Tibial artery (tissue), 4 donors: Measurements from ENCODE around the gene TIGD4.
"Not testable (repeated sequence)": the region's sequence is repeated elsewhere in the genome, so short reads cannot be mapped to it uniquely, and the experiment has no call there.

Experiments
- DNase-seq, 2 donors: peaks; one replicate each; pipeline ENCODE4 v3.0.0-alpha.2; 2019
- H3K27ac ChIP-seq, 2 donors: fragments of 200-600 bp; sonication (generic) in 1 of 2; 1 replicate in 1 of 2; 2 replicates in 1 of 2; pipeline ENCODE4 v1.5.1; 2018 to 2019; ENCODE audit warnings: mild to moderate bottlenecking in 1 of 2
- H3K27me3 ChIP-seq, 2 donors: fragments of 200-600 bp; sonication (generic) in 1 of 2; one replicate each; pipeline versions ENCODE4 v1.5.1 to v1.6.0; 2016 to 2019
- H3K36me3 ChIP-seq, 3 donors: fragments of 200-600 bp; sonication (generic) in 2 of 3; one replicate each; pipeline ENCODE4 v1.5.1; 2016 to 2019; ENCODE audit warnings: mild to moderate bottlenecking in 2 of 3
- H3K4me1 ChIP-seq, 4 donors: fragments of 200-600 bp; sonication (generic) in 2 of 4; 1 replicate in 3 of 4; 2 replicates in 1 of 4; pipeline ENCODE4 v1.5.1; 2016 to 2019
- H3K4me3 ChIP-seq, 2 donors: fragments of 200-600 bp; sonication (generic) in 1 of 2; 1 replicate in 1 of 2; 2 replicates in 1 of 2; pipeline ENCODE4 v1.5.1; 2018 to 2019; ENCODE audit warnings: mild to moderate bottlenecking in 2 of 2
- H3K9me3 ChIP-seq, 3 donors: fragments of 200-600 bp; sonication (generic) in 1 of 3; one replicate each; pipeline ENCODE4 v1.5.1; 2016 to 2019
- intact Hi-C: fragments of 100-400 bp; cut with DNase I; formaldehyde crosslinking; loops from one replicate; pipeline ENCODE4 v1.15.0; 2023; ENCODE audit warnings: low total_unique reads
- TF ChIP-seq, protein P1 (sequence below), 2 experiments: fragments of 200-600 bp in 1 of 2; fragments of 450-650 bp in 1 of 2; IDR thresholded peaks; one replicate each; pipeline ENCODE4 v1.5.1; 2017 to 2019; ENCODE audit warnings: antibody characterized with exemption in 2 of 2, mild to moderate bottlenecking in 1 of 2, moderate library complexity in 1 of 2

The TIGD4 gene

DNA sequence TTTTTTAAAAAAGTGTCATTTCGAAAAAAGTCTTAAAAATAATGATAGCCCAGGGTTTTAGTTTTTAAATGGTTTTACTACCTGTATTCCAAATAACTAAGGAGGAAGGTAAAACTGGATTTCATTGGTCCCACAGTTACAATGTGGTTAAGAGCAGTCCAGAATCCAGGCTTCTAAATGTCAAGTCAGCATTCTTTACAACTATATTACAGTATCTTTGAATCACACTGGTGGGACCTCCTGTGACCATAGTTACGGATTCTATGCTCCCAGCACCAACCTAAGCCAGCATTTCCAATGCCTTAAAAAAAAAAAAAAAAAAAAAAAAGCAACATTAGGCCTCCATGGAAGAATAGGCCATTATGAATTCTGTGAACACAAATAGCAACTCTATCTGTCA, 6.2 kb downstream of the TIGD4 start:
- Histone ChIP-seq H3K9me3 (no peaks in the 10 kb centered on the region), H3K4me1 (peaks cover 0 to 4% (median 0%) of the 10 kb centered on the region in 4 donors), H3K27me3 (no peaks in the 10 kb centered on the region), H3K36me3 (no peaks in the 10 kb centered on the region), H3K4me3 (no peak overlapping the region), H3K27ac (no peak overlapping the region)
- DNase-seq, result no peak
- TF ChIP-seq, protein P1, sequence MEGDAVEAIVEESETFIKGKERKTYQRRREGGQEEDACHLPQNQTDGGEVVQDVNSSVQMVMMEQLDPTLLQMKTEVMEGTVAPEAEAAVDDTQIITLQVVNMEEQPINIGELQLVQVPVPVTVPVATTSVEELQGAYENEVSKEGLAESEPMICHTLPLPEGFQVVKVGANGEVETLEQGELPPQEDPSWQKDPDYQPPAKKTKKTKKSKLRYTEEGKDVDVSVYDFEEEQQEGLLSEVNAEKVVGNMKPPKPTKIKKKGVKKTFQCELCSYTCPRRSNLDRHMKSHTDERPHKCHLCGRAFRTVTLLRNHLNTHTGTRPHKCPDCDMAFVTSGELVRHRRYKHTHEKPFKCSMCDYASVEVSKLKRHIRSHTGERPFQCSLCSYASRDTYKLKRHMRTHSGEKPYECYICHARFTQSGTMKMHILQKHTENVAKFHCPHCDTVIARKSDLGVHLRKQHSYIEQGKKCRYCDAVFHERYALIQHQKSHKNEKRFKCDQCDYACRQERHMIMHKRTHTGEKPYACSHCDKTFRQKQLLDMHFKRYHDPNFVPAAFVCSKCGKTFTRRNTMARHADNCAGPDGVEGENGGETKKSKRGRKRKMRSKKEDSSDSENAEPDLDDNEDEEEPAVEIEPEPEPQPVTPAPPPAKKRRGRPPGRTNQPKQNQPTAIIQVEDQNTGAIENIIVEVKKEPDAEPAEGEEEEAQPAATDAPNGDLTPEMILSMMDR (IDR thresholded peaks at IDR 0.05), result no peak
- intact Hi-C loops, result no loop called here

- intact Hi-C loops, result no loop called here
- DNase-seq, result no peak
- Histone ChIP-seq H3K27ac (no peak overlapping the region), H3K27me3 (no peaks in the 10 kb centered on the region), H3K36me3 (no peaks in the 10 kb centered on the region), H3K9me3 (no peaks in the 10 kb centered on the region), H3K4me3 (no peak overlapping the region), H3K4me1 (no peaks in the 10 kb centered on the region)
- TF ChIP-seq, protein P1 (IDR thresholded peaks at IDR 0.05), result no peak
Observed at GRCh38 chr4:152771741-152772533, 7.6 kb downstream of the TIGD4 start.

GRCh38 chr4:152765069-152765737, 14.3 kb downstream of the TIGD4 start:
- H3K27me3 ChIP-seq, intact Hi-C loops, H3K4me1 ChIP-seq, H3K27ac ChIP-seq, H3K36me3 ChIP-seq, H3K9me3 ChIP-seq, H3K4me3 ChIP-seq, DNase-seq: not testable (repeated sequence)

- H3K27me3 ChIP-seq, result no peaks in the 10 kb centered on the region
- H3K36me3 ChIP-seq, result no peaks in the 10 kb centered on the region
- intact Hi-C loops, result no loop called here
- TF ChIP-seq, protein P1 (IDR thresholded peaks at IDR 0.05), result no peak
- no peak for DNase-seq
- no peak overlapping the region for H3K27ac ChIP-seq
- H3K4me3 ChIP-seq, result no peak overlapping the region
- H3K9me3 ChIP-seq, result no peaks in the 10 kb centered on the region
- H3K4me1 ChIP-seq, result no peaks in the 10 kb centered on the region
Observed at GRCh38 chr4:152763796-152764195, 15.7 kb downstream of the TIGD4 start.

- TF ChIP-seq, protein P1 (IDR thresholded peaks at IDR 0.05), result no peak
Observed at GRCh38 chr4:152748619-152749018, 30.9 kb downstream of the TIGD4 start.

DNA sequence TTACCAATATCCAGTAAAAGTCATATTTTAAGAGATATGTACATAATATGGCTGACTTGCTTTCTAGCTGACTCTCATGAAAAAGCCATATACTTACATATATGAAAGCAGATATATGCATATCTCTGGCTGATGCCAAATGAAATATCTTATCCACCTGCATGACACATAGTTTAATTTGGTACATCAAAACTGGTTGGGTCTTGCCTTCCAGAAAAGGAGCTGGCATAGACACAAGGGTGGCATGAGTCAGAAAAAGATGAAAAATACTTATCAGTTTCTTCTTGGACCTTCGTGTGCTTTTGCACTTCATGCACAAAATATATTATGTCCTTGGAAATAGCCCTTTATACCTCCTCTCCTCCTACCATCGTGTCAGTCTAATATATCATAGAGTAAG, 32.1 kb downstream of the TIGD4 start:
- DNase-seq, result no peak
- H3K4me1 ChIP-seq, result no peaks in the 10 kb centered on the region
- H3K36me3 ChIP-seq, result no peaks in the 10 kb centered on the region
- no peaks in the 10 kb centered on the region for H3K27me3 ChIP-seq
- TF ChIP-seq, protein P1 (IDR thresholded peaks at IDR 0.05), result no peak
- H3K4me3 ChIP-seq, result no peak overlapping the region
- no peak overlapping the region for H3K27ac ChIP-seq
- H3K9me3 ChIP-seq, result no peaks in the 10 kb centered on the region
- intact Hi-C loops, result no loop called here

More at GRCh38 chr4:152748619-152749018, 30.9 kb downstream of the TIGD4 start:
- H3K36me3 ChIP-seq, result no peaks in the 10 kb centered on the region
- no peaks in the 10 kb centered on the region for H3K4me1 ChIP-seq
- intact Hi-C loops, result no loop called here
- H3K27ac ChIP-seq, result no peak overlapping the region
- H3K27me3 ChIP-seq, result no peaks in the 10 kb centered on the region
- H3K9me3 ChIP-seq, result no peaks in the 10 kb centered on the region
- DNase-seq, result no peak
- H3K4me3 ChIP-seq, result no peak overlapping the region
